HEK293 (cell line): ENCODE data around the gene IFI27L2.

Experiments used
- CTCF ChIP-seq: fragments of 450-650 bp; formaldehyde crosslinking; IDR thresholded peaks from 2 replicates; pipeline ENCODE4 v1.5.1; 2016; ENCODE audit warnings: missing biosample characterization, missing genetic modification characterization
- HOXA7 ChIP-seq: sonication (generic); formaldehyde crosslinking; IDR thresholded peaks from 2 replicates; pipeline ENCODE4 v1.8.1; 2022; ENCODE audit warnings: missing genetic modification reagents, borderline replicate concordance
- KLF10 ChIP-seq: fragments of 450-650 bp; IDR thresholded peaks from 2 replicates; pipeline ENCODE4 v1.5.1; 2018; ENCODE audit warnings: missing biosample characterization, mild to moderate bottlenecking, missing genetic modification characterization
- OVOL3 ChIP-seq: fragments of 450-650 bp; formaldehyde crosslinking; IDR thresholded peaks from 2 replicates; pipeline ENCODE4 v1.5.1; 2016; ENCODE audit warnings: missing biosample characterization, missing genetic modification characterization
- SCRT2 ChIP-seq: fragments of 450-650 bp; formaldehyde crosslinking; IDR thresholded peaks from 2 replicates; pipeline ENCODE4 v1.5.1; 2016; ENCODE audit warnings: missing biosample characterization, missing genetic modification characterization
- TRIM28 ChIP-seq: IDR thresholded peaks from 2 replicates; pipeline ENCODE4 v1.6.1; 2011; ENCODE audit warnings: low read length, control low read depth, borderline replicate concordance
- ZNF350 ChIP-seq: fragments of 450-650 bp; formaldehyde crosslinking; IDR thresholded peaks from 2 replicates; pipeline ENCODE4 v1.5.0; 2017; ENCODE audit warnings: missing biosample characterization, mild to moderate bottlenecking, missing genetic modification characterization
- ZNF660 ChIP-seq: fragments of 450-650 bp; IDR thresholded peaks from 2 replicates; pipeline ENCODE4 v1.5.1; 2018; ENCODE audit warnings: missing biosample characterization, mild to moderate bottlenecking, missing genetic modification characterization
- ZNF785 ChIP-seq: fragments of 450-650 bp; formaldehyde crosslinking; IDR thresholded peaks from 2 replicates; pipeline ENCODE4 v1.5.1; 2016; ENCODE audit warnings: missing biosample characterization, missing genetic modification characterization
- TF ChIP-seq, protein P1 (sequence below): fragments of 450-650 bp; formaldehyde crosslinking; IDR thresholded peaks from 2 replicates; pipeline ENCODE4 v1.5.1; 2016; ENCODE audit warnings: missing biosample characterization, missing genetic modification characterization, low read depth
- TF ChIP-seq, protein P2 (sequence below): fragments of 450-650 bp; formaldehyde crosslinking; IDR thresholded peaks from 2 replicates; pipeline ENCODE4 v1.5.1; 2016; ENCODE audit warnings: missing biosample characterization, missing genetic modification characterization

- no peak for TF ChIP-seq CTCF
- no peak for TF ChIP-seq OVOL3
- no peak for TF ChIP-seq ZNF785 (tag by site-specific recombination)
- TF ChIP-seq, protein P1, sequence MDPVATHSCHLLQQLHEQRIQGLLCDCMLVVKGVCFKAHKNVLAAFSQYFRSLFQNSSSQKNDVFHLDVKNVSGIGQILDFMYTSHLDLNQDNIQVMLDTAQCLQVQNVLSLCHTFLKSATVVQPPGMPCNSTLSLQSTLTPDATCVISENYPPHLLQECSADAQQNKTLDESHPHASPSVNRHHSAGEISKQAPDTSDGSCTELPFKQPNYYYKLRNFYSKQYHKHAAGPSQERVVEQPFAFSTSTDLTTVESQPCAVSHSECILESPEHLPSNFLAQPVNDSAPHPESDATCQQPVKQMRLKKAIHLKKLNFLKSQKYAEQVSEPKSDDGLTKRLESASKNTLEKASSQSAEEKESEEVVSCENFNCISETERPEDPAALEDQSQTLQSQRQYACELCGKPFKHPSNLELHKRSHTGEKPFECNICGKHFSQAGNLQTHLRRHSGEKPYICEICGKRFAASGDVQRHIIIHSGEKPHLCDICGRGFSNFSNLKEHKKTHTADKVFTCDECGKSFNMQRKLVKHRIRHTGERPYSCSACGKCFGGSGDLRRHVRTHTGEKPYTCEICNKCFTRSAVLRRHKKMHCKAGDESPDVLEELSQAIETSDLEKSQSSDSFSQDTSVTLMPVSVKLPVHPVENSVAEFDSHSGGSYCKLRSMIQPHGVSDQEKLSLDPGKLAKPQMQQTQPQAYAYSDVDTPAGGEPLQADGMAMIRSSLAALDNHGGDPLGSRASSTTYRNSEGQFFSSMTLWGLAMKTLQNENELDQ (tag by site-specific recombination) = no peak
- TF ChIP-seq, protein P2, sequence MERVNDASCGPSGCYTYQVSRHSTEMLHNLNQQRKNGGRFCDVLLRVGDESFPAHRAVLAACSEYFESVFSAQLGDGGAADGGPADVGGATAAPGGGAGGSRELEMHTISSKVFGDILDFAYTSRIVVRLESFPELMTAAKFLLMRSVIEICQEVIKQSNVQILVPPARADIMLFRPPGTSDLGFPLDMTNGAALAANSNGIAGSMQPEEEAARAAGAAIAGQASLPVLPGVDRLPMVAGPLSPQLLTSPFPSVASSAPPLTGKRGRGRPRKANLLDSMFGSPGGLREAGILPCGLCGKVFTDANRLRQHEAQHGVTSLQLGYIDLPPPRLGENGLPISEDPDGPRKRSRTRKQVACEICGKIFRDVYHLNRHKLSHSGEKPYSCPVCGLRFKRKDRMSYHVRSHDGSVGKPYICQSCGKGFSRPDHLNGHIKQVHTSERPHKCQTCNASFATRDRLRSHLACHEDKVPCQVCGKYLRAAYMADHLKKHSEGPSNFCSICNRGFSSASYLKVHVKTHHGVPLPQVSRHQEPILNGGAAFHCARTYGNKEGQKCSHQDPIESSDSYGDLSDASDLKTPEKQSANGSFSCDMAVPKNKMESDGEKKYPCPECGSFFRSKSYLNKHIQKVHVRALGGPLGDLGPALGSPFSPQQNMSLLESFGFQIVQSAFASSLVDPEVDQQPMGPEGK = no peak
- no peak for TF ChIP-seq HOXA7 (CRISPR knock-in tag)
- TF ChIP-seq TRIM28 = no peak
- no peak for TF ChIP-seq ZNF660 (tag by site-specific recombination)
- no peak for TF ChIP-seq KLF10 (tag by site-specific recombination)
- no peak for TF ChIP-seq ZNF350 (tag by site-specific recombination)
- TF ChIP-seq SCRT2 (tag by site-specific recombination) = no peak
Measured at GRCh38 chr14:94143239-94143638, 13.8 kb upstream of the IFI27L2 start.
